ENCODE measurements around the gene THUMPD2.
A peak's percentile ranks its signal among the peaks of the same experiment; 100 is the strongest.

THUMPD2 gene

GRCh38 chr2:39720970-39721369 is 58.1 kb downstream of the THUMPD2 start:
- no peaks in the 10 kb centered on the region for H3K27me3 ChIP-seq
- no peak for TF ChIP-seq CTCF (IDR thresholded peaks at IDR 0.05; ENCODE audit: low read depth, low read length)
- DNase-seq: no peak
- H3K4me1 ChIP-seq: peaks cover 4% of the 10 kb centered on the region; the same call in 1 of the 2 replicates
- no peak overlapping the region for H3K4me3 ChIP-seq (ENCODE audit: low read depth, low read length)
- H3K9me3 ChIP-seq: no peaks in the 10 kb centered on the region
- no peaks in the 10 kb centered on the region for H3K36me3 ChIP-seq

- no peaks in the 10 kb centered on the region for H3K27me3 ChIP-seq
- no peak overlapping the region for H3K4me3 ChIP-seq (ENCODE audit: low read depth, low read length)
- H3K4me1 ChIP-seq: peaks cover 4% of the 10 kb centered on the region; the same call in 1 of the 2 replicates
- no peaks in the 10 kb centered on the region for H3K36me3 ChIP-seq
- DNase-seq: no peak
- no peaks in the 10 kb centered on the region for H3K9me3 ChIP-seq
- no peak for TF ChIP-seq CTCF (IDR thresholded peaks at IDR 0.05; ENCODE audit: low read depth, low read length)
Measured at GRCh38 chr2:39719317-39719716, 59.7 kb downstream of the THUMPD2 start.

- DNase-seq: no peak
- Histone ChIP-seq H3K4me1 (peaks cover 4% of the 10 kb centered on the region; the same call in 1 of the 2 replicates), H3K27me3 (no peaks in the 10 kb centered on the region), H3K9me3 (no peaks in the 10 kb centered on the region), H3K4me3 (ENCODE audit: low read depth, low read length) (no peak overlapping the region), H3K36me3 (no peaks in the 10 kb centered on the region)
- no peak for TF ChIP-seq CTCF (IDR thresholded peaks at IDR 0.05; ENCODE audit: low read depth, low read length)
Measured at GRCh38 chr2:39718483-39718882, 60.6 kb downstream of the THUMPD2 start.

GRCh38 chr2:39717067-39717466 is 62.0 kb downstream of the THUMPD2 start:
- DNase-seq: peak; percentile 56
- H3K27me3 ChIP-seq: no peaks in the 10 kb centered on the region
- no peaks in the 10 kb centered on the region for H3K36me3 ChIP-seq
- H3K4me3 ChIP-seq (ENCODE audit: low read depth, low read length): no peak overlapping the region
- no peaks in the 10 kb centered on the region for H3K9me3 ChIP-seq
- no peak for TF ChIP-seq CTCF (IDR thresholded peaks at IDR 0.05; ENCODE audit: low read depth, low read length)
- peaks cover 4% of the 10 kb centered on the region; the same call in 1 of the 2 replicates for H3K4me1 ChIP-seq

GRCh38 chr2:39715822-39716221 is 63.2 kb downstream of the THUMPD2 start:
- H3K4me3 ChIP-seq (ENCODE audit: low read depth, low read length): no peak overlapping the region
- TF ChIP-seq CTCF (IDR thresholded peaks at IDR 0.05; ENCODE audit: low read depth, low read length): no peak
- H3K9me3 ChIP-seq: no peaks in the 10 kb centered on the region
- H3K4me1 ChIP-seq: peaks cover 4% of the 10 kb centered on the region; the same call in 1 of the 2 replicates
- no peak for DNase-seq
- H3K27me3 ChIP-seq: no peaks in the 10 kb centered on the region
- no peaks in the 10 kb centered on the region for H3K36me3 ChIP-seq

- no peaks in the 10 kb centered on the region for H3K9me3 ChIP-seq
- H3K27me3 ChIP-seq: no peaks in the 10 kb centered on the region
- H3K4me3 ChIP-seq (ENCODE audit: low read depth, low read length): no peak overlapping the region
- H3K4me1 ChIP-seq: peaks cover 4% of the 10 kb centered on the region; the same call in 1 of the 2 replicates
- DNase-seq: no peak
- TF ChIP-seq CTCF (IDR thresholded peaks at IDR 0.05; ENCODE audit: low read depth, low read length): no peak
- no peaks in the 10 kb centered on the region for H3K36me3 ChIP-seq
Measured at GRCh38 chr2:39715095-39715494, 64.0 kb downstream of the THUMPD2 start.
